Neural progenitor cell (in vitro differentiated cells): Measurements from ENCODE around the gene HIC1. TPM values are rescaled to one million over a fixed set of nuclear protein-coding genes. Genes with fewer than 3 reads are reported as not detected.

Experiments
- DNase-seq: peaks from one replicate; pipeline ENCODE4 v3.0.0-alpha.2; 2016; ENCODE audit warnings: low spot score
- H2AFZ ChIP-seq: fragments of 200-600 bp; sonication (generic); replicated peaks from 2 replicates; pipeline ENCODE4 v1.6.1; 2016; ENCODE audit warnings: antibody characterized with exemption
- H3F3A ChIP-seq: fragments of 200-600 bp; sonication (generic); 2 replicates; pipeline ENCODE4 v1.6.1; 2016; ENCODE audit warnings: antibody characterized with exemption, low read depth
- H3K27ac ChIP-seq: fragments of 200-600 bp; sonication (generic); 2 replicates; pipeline ENCODE4 v1.5.1; 2016; ENCODE audit warnings: mild to moderate bottlenecking
- H3K27me3 ChIP-seq: fragments of 200-600 bp; sonication (generic); 2 replicates; pipeline ENCODE4 v1.6.1; 2016; ENCODE audit warnings: mild to moderate bottlenecking, moderate library complexity
- H3K36me3 ChIP-seq: fragments of 200-600 bp; sonication (generic); 2 replicates; pipeline ENCODE4 v1.5.1; 2016
- H3K4me1 ChIP-seq: fragments of 200-600 bp; sonication (generic); 2 replicates; pipeline ENCODE4 v1.6.1; 2016; ENCODE audit warnings: mixed run types
- H3K4me2 ChIP-seq: fragments of 200-600 bp; sonication (generic); 2 replicates; pipeline ENCODE4 v1.6.1; 2016
- H3K4me3 ChIP-seq: fragments of 200-600 bp; sonication (generic); 2 replicates; pipeline ENCODE4 v1.5.1; 2016
- H3K79me2 ChIP-seq: fragments of 200-600 bp; sonication (generic); 2 replicates; pipeline ENCODE4 v1.6.1; 2016; ENCODE audit warnings: low read depth
- H3K9ac ChIP-seq: fragments of 200-600 bp; sonication (generic); 2 replicates; pipeline ENCODE4 v1.6.1; 2016
- H3K9me3 ChIP-seq: fragments of 200-600 bp; sonication (generic); 2 replicates; pipeline ENCODE4 v1.5.1; 2016; ENCODE audit warnings: low read depth
- H4K20me1 ChIP-seq: fragments of 200-600 bp; sonication (generic); 2 replicates; pipeline ENCODE4 v1.6.1; 2016; ENCODE audit warnings: low read depth
- H3K27ac Mint-ChIP-seq: 3 replicates; pipeline ENCODE4 v1.8.0; 2021; ENCODE audit warnings: mixed read lengths
- H3K27me3 Mint-ChIP-seq: 2 replicates; pipeline ENCODE4 v1.8.0; 2022; ENCODE audit warnings: low read depth, mild to moderate bottlenecking, inconsistent platforms, moderate library complexity, mixed read lengths; ENCODE audit not compliant: insufficient read depth
- H3K36me3 Mint-ChIP-seq: 3 replicates; pipeline ENCODE4 v1.8.0; 2021; ENCODE audit warnings: mixed read lengths
- H3K4me1 Mint-ChIP-seq: 3 replicates; pipeline ENCODE4 v1.8.0; 2021; ENCODE audit warnings: mixed read lengths
- H3K4me3 Mint-ChIP-seq: 3 replicates; pipeline ENCODE4 v1.8.0; 2021; ENCODE audit warnings: mild to moderate bottlenecking, moderate library complexity, mixed read lengths
- H3K9me3 Mint-ChIP-seq: 3 replicates; pipeline ENCODE4 v1.8.0; 2020; ENCODE audit warnings: mixed read lengths
- CTCF ChIP-seq: fragments of 200-600 bp; sonication (generic); IDR thresholded peaks from 2 replicates; pipeline ENCODE4 v1.5.1; 2017; ENCODE audit warnings: antibody characterized with exemption, mild to moderate bottlenecking
- EZH2 ChIP-seq: fragments of 200-600 bp; sonication (generic); IDR thresholded peaks from 2 replicates; pipeline ENCODE4 v1.6.1; 2017; ENCODE audit warnings: antibody characterized with exemption, mild to moderate bottlenecking, moderate library complexity
- EZH2phosphoT487 ChIP-seq: fragments of 200-600 bp; sonication (generic); IDR thresholded peaks from 2 replicates; pipeline ENCODE4 v1.6.1; 2017; ENCODE audit warnings: antibody characterized with exemption
- total RNA-seq: library from RNA; depleted of rRNA; stranded (reverse); fragments of >200 nt; gene quantifications from 2 replicates; pipeline ENCODE4 v1.2.3, GENCODE V29; 2015; ENCODE audit warnings: low replicate concordance

HIC1 gene
- total RNA-seq, 1 donor from 2014 or later: not detected

GRCh38 chr17:2024572-2025219, 30.2 kb upstream of the HIC1 start:
- peaks cover 39% of the 10 kb centered on the region for H3K4me1 Mint-ChIP-seq
- H3K36me3 Mint-ChIP-seq: peaks cover 1% of the 10 kb centered on the region
- peaks cover 5% of the 10 kb centered on the region for H3K9me3 Mint-ChIP-seq
- no peak overlapping the region for H3K9ac ChIP-seq
- peak overlapping the region; percentile 89 for H3K4me3 Mint-ChIP-seq
- no peak for DNase-seq
- peaks cover 22% of the 10 kb centered on the region for H3K4me1 ChIP-seq
- peak overlapping the region; percentile 91 for H3K4me2 ChIP-seq
- no peaks in the 10 kb centered on the region for H3K9me3 ChIP-seq
- H4K20me1 ChIP-seq: peaks cover 4% of the 10 kb centered on the region
- peaks cover 39% of the 10 kb centered on the region for H3K27me3 Mint-ChIP-seq
- H3K27ac Mint-ChIP-seq: no peak overlapping the region
- peak; percentile 89 for TF ChIP-seq EZH2phosphoT487
- TF ChIP-seq EZH2: peak; percentile 65
- no peak for TF ChIP-seq CTCF
- H3K27me3 ChIP-seq: peaks cover 99% of the 10 kb centered on the region
- H3K79me2 ChIP-seq: no peaks in the 10 kb centered on the region
- no peak overlapping the region for H3K27ac ChIP-seq
- no peaks in the 10 kb centered on the region for H3K36me3 ChIP-seq
- H3K4me3 ChIP-seq: peak overlapping the region; percentile 62
- peaks cover 34% of the 10 kb centered on the region for H3F3A ChIP-seq
- peak overlapping the region; percentile 61 for H2AFZ ChIP-seq

- Mint-ChIP-seq H3K27ac (peak within 1 kb of the TSS; percentile 81), H3K4me1 (peaks cover 33% of the 10 kb centered on the region), H3K9me3 (peaks cover 5% of the 10 kb centered on the region), H3K36me3 (peaks cover 1% of the 10 kb centered on the region), H3K4me3 (peak within 1 kb of the TSS; percentile 89), H3K27me3 (peaks cover 38% of the 10 kb centered on the region)
- Histone ChIP-seq H3K27ac (no peak within 1 kb of the TSS), H4K20me1 (peaks cover 6% of the 10 kb centered on the region), H3K4me3 (peak within 1 kb of the TSS; percentile 62), H3K9ac (no peak within 1 kb of the TSS), H3K4me2 (peak within 1 kb of the TSS; percentile 91), H3K9me3 (no peaks in the 10 kb centered on the region), H3F3A (peaks cover 34% of the 10 kb centered on the region), H3K27me3 (peaks cover 96% of the 10 kb centered on the region), H3K36me3 (no peaks in the 10 kb centered on the region), H3K4me1 (peaks cover 22% of the 10 kb centered on the region), H3K79me2 (no peaks in the 10 kb centered on the region), H2AFZ (peak within 1 kb of the TSS; percentile 61)
- peak; percentile 81 for DNase-seq
- TF ChIP-seq EZH2: no peak
- TF ChIP-seq EZH2phosphoT487: no peak
- no peak for TF ChIP-seq CTCF
These were observed 29.7 kb upstream of the HIC1 start, which contains the start of gene RTN4RL1 for GRCh38 chr17:2025220-2025621. RTN4RL1 (minus strand) TSS chr17:2025334; CDS start chr17:2024865, 469 bp downstream.

- Mint-ChIP-seq H3K4me1 (peaks cover 34% of the 10 kb centered on the region), H3K27ac (no peak overlapping the region), H3K9me3 (peaks cover 5% of the 10 kb centered on the region), H3K4me3 (peak overlapping the region; percentile 86), H3K27me3 (peaks cover 35% of the 10 kb centered on the region), H3K36me3 (peaks cover 1% of the 10 kb centered on the region)
- DNase-seq: peak; percentile 74
- Histone ChIP-seq H3K27ac (no peak overlapping the region), H3K79me2 (no peaks in the 10 kb centered on the region), H3F3A (peaks cover 34% of the 10 kb centered on the region), H4K20me1 (peaks cover 8% of the 10 kb centered on the region), H3K9me3 (no peaks in the 10 kb centered on the region), H3K4me2 (peak overlapping the region; percentile 91), H3K4me3 (peak overlapping the region; percentile 62), H3K27me3 (peaks cover 90% of the 10 kb centered on the region), H2AFZ (peak overlapping the region; percentile 61), H3K4me1 (peaks cover 23% of the 10 kb centered on the region), H3K36me3 (no peaks in the 10 kb centered on the region), H3K9ac (no peak overlapping the region)
- TF ChIP-seq CTCF (peak; percentile 54), EZH2phosphoT487 (peak; percentile 88), EZH2 (peak; percentile 86)
These were observed 29.1 kb upstream of the HIC1 start for GRCh38 chr17:2025622-2026309.
